HG03139 (cell line): ENCODE results near the gene ZFYVE21.

ENCODE experiments used
- ATAC-seq: cut with Tn5 transposase; IDR thresholded peaks from one replicate; pipeline ENCODE4 v1.9.1; 2021; ENCODE audit not compliant: unreplicated experiment

ZFYVE21 gene

GRCh38 chr14:103736546-103737431 lies 21.2 kb downstream of the ZFYVE21 start:
- no peak for ATAC-seq

GRCh38 chr14:103737432-103738045 lies 21.9 kb downstream of the ZFYVE21 start:
- no peak for ATAC-seq

GRCh38 chr14:103738166-103738565 lies 22.6 kb downstream of the ZFYVE21 start:
- no peak for ATAC-seq

GRCh38 chr14:103738701-103739451 lies 23.3 kb downstream of the ZFYVE21 start:
- ATAC-seq, result no peak

GRCh38 chr14:103739466-103739792 lies 23.8 kb downstream of the ZFYVE21 start:
- ATAC-seq, result no peak

- no peak for ATAC-seq
Measured at GRCh38 chr14:103739793-103740501, 24.3 kb downstream of the ZFYVE21 start.

GRCh38 chr14:103740991-103741689 lies 25.5 kb downstream of the ZFYVE21 start:
- no peak for ATAC-seq

GRCh38 chr14:103741876-103742275 lies 26.3 kb downstream of the ZFYVE21 start:
- ATAC-seq, result no peak

GRCh38 chr14:103742499-103743255 lies 27.1 kb downstream of the ZFYVE21 start:
- no peak for ATAC-seq

- no peak for ATAC-seq
Measured at GRCh38 chr14:103743691-103744090, 28.1 kb downstream of the ZFYVE21 start.

- ATAC-seq, result no peak
Measured at GRCh38 chr14:103744621-103745395, 29.2 kb downstream of the ZFYVE21 start.

- no peak for ATAC-seq
Measured at GRCh38 chr14:103745424-103745823, 29.8 kb downstream of the ZFYVE21 start.

GRCh38 chr14:103746701-103747100 lies 31.1 kb downstream of the ZFYVE21 start:
- no peak for ATAC-seq

GRCh38 chr14:103748534-103748857 lies 32.9 kb downstream of the ZFYVE21 start:
- no peak for ATAC-seq

- no peak for ATAC-seq
Measured at GRCh38 chr14:103749452-103749851, 33.8 kb downstream of the ZFYVE21 start.

- no peak for ATAC-seq
Measured at GRCh38 chr14:103749860-103750259, 34.2 kb downstream of the ZFYVE21 start.

- ATAC-seq, result no peak
Measured at GRCh38 chr14:103753774-103754173, 38.2 kb downstream of the ZFYVE21 start.

GRCh38 chr14:103755060-103755459 lies 39.5 kb downstream of the ZFYVE21 start:
- no peak for ATAC-seq

- no peak for ATAC-seq
Measured at GRCh38 chr14:103758059-103758776, 42.6 kb downstream of the ZFYVE21 start.
